GM12878 (cell line): ENCODE data around the gene GEMIN2. TPM values are rescaled to one million over a fixed set of nuclear protein-coding genes. Genes with fewer than 3 reads are reported as not detected.

Experiments used
- ATF2 ChIP-seq: IDR thresholded peaks from 2 replicates; pipeline ENCODE4 v1.6.1; 2012; ENCODE audit warnings: low read length, inconsistent platforms
- CEBPZ ChIP-seq: fragments of 150-350 bp; IDR thresholded peaks from 2 replicates; pipeline ENCODE4 v1.6.1; 2016; ENCODE audit warnings: low read depth, low read length
- EED ChIP-seq: sonication (generic); IDR thresholded peaks from 2 replicates; pipeline ENCODE4 v1.6.1; 2016; ENCODE audit warnings: antibody characterized with exemption, low read depth
- EGR1 ChIP-seq, 2 experiments: IDR thresholded peaks; 1 replicate in 1 of 2; 2 replicates in 1 of 2; pipeline ENCODE4 v1.6.1; 2011 to 2012; ENCODE audit warnings: low read depth in 2 of 2, low read length in 2 of 2, borderline replicate concordance in 1 of 2, mild to moderate bottlenecking in 1 of 2, moderate library complexity in 1 of 2
- FOXM1 ChIP-seq: IDR thresholded peaks from 2 replicates; pipeline ENCODE4 v1.6.1; 2012; ENCODE audit warnings: low read depth, mild to moderate bottlenecking, inconsistent platforms, low read length, moderate library complexity
- GABPA ChIP-seq: IDR thresholded peaks from 2 replicates; pipeline ENCODE4 v1.6.1; 2014; ENCODE audit warnings: antibody characterized with exemption, low read depth, mild to moderate bottlenecking, inconsistent platforms
- KLF5 ChIP-seq: fragments of 450-650 bp; IDR thresholded peaks from 2 replicates; pipeline ENCODE4 v1.6.1; 2014; ENCODE audit warnings: mild to moderate bottlenecking; ENCODE audit not compliant: partially characterized antibody
- MYB ChIP-seq: fragments of 150-350 bp; IDR thresholded peaks from 2 replicates; pipeline ENCODE4 v1.6.1; 2014; ENCODE audit warnings: mild to moderate bottlenecking, low read depth, low read length, borderline replicate concordance
- NFYB ChIP-seq: IDR thresholded peaks from 2 replicates; pipeline ENCODE4 v1.6.1; 2011; ENCODE audit warnings: low read depth, mild to moderate bottlenecking, low read length, improper control_type of control experiment, moderate library complexity; ENCODE audit not compliant: insufficient read depth
- PAX5 ChIP-seq: IDR thresholded peaks from 2 replicates; pipeline ENCODE4 v1.6.1; 2011; ENCODE audit warnings: low read depth, low read length, borderline replicate concordance
- RB1 ChIP-seq: fragments of 450-650 bp; formaldehyde crosslinking; IDR thresholded peaks from 2 replicates; pipeline ENCODE4 v1.6.1; 2017; ENCODE audit warnings: mild to moderate bottlenecking, borderline replicate concordance
- RUNX3 ChIP-seq: IDR thresholded peaks from 2 replicates; pipeline ENCODE4 v1.6.1; 2012; ENCODE audit warnings: low read length, inconsistent platforms
- SMAD5 ChIP-seq: IDR thresholded peaks from 2 replicates; pipeline ENCODE4 v1.6.1; 2016; ENCODE audit warnings: antibody characterized with exemption, low read depth
- STAT1 ChIP-seq: fragments of 450-650 bp; conservative IDR thresholded peaks from 2 replicates; pipeline ENCODE4 v1.6.1; 2014; ENCODE audit warnings: antibody characterized with exemption, mild to moderate bottlenecking
- TBL1XR1 ChIP-seq: IDR thresholded peaks from 2 replicates; pipeline ENCODE4 v1.6.1; 2012; ENCODE audit warnings: low read depth, low read length, improper control_type of control experiment
- polyA plus RNA-seq, 11 experiments: library from polyadenylated mRNA; depleted of rRNA in 4 of 11; unstranded in 6 of 11; stranded (reverse) in 5 of 11; fragments of >200 nt; fragmentation: Nextera tagmentation in 4 of 11; fragmentation: Illumina TruSeq in 1 of 11; extraction: Ambion mirVana in 4 of 11; extraction: Trizol in 1 of 11; gene quantifications; 1 replicate in 1 of 11; 2 replicates in 10 of 11; pipeline versions ENCODE4 v1.2.1 to v1.2.3, GENCODE V29; 2011 to 2016; ENCODE audit warnings: inconsistent platforms in 2 of 11, missing spikeins in 2 of 11, low read depth in 1 of 11
- total RNA-seq, 4 experiments: library from RNA; depleted of rRNA in 3 of 4; stranded (reverse); fragments of >200 nt in 3 of 4; fragmentation: Illumina TruSeq in 1 of 4; extraction: Trizol in 1 of 4; gene quantifications; 2 replicates each; pipeline versions ENCODE4 v1.2.1 to v1.2.3, GENCODE V29; 2013 to 2021
- TF ChIP-seq, protein P1 (sequence below): fragments of 450-650 bp; formaldehyde crosslinking; IDR thresholded peaks from 2 replicates; pipeline ENCODE4 v1.5.0; 2022; ENCODE audit warnings: mild to moderate bottlenecking, missing genetic modification characterization
- TF ChIP-seq, protein P2 (sequence below): IDR thresholded peaks from 2 replicates; pipeline ENCODE4 v1.6.1; 2011; ENCODE audit warnings: mild to moderate bottlenecking, low read depth, low read length, moderate library complexity; ENCODE audit not compliant: insufficient replicate concordance

Gene GEMIN2
- total and polyA plus RNA-seq, 10 of the 15 experiments (the other 5 are each of a cell fraction or from before 2014, with no cell fraction given): 25.9 to 69.3 (median 46.1) TPM

- TF ChIP-seq SMAD5 (peak; percentile 95), GABPA (peak; percentile 87), MYB (no peak), STAT1 (no peak; the same call in 1 of the 2 replicates), ATF2 (peak; percentile 91), NFYB (peak; percentile 95), RB1 (peak; percentile 34; the same call in 1 of the 2 replicates), CEBPZ (no peak), KLF5 (peak; percentile 99), EED (no peak), PAX5 (peak; percentile 51; the same call in 1 of the 2 replicates), TBL1XR1 (0 out of 2 replicates have a peak, but pooled peaks have one; percentile 47), RUNX3 (peak; percentile 49), EGR1 (IDR thresholded peaks at IDR 0.05; ENCODE audit: borderline replicate concordance in 1 of 2, low read depth in 2 of 2, low read length in 2 of 2) (peak in 1 of 2 experiments; percentile 49; a peak in 1 of 3 replicates), FOXM1 (peak; percentile 84)
- TF ChIP-seq, protein P1, sequence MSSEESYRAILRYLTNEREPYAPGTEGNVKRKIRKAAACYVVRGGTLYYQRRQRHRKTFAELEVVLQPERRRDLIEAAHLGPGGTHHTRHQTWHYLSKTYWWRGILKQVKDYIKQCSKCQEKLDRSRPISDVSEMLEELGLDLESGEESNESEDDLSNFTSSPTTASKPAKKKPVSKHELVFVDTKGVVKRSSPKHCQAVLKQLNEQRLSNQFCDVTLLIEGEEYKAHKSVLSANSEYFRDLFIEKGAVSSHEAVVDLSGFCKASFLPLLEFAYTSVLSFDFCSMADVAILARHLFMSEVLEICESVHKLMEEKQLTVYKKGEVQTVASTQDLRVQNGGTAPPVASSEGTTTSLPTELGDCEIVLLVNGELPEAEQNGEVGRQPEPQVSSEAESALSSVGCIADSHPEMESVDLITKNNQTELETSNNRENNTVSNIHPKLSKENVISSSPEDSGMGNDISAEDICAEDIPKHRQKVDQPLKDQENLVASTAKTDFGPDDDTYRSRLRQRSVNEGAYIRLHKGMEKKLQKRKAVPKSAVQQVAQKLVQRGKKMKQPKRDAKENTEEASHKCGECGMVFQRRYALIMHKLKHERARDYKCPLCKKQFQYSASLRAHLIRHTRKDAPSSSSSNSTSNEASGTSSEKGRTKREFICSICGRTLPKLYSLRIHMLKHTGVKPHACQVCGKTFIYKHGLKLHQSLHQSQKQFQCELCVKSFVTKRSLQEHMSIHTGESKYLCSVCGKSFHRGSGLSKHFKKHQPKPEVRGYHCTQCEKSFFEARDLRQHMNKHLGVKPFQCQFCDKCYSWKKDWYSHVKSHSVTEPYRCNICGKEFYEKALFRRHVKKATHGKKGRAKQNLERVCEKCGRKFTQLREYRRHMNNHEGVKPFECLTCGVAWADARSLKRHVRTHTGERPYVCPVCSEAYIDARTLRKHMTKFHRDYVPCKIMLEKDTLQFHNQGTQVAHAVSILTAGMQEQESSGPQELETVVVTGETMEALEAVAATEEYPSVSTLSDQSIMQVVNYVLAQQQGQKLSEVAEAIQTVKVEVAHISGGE (CRISPR knock-in tag): no peak
- TF ChIP-seq, protein P2, sequence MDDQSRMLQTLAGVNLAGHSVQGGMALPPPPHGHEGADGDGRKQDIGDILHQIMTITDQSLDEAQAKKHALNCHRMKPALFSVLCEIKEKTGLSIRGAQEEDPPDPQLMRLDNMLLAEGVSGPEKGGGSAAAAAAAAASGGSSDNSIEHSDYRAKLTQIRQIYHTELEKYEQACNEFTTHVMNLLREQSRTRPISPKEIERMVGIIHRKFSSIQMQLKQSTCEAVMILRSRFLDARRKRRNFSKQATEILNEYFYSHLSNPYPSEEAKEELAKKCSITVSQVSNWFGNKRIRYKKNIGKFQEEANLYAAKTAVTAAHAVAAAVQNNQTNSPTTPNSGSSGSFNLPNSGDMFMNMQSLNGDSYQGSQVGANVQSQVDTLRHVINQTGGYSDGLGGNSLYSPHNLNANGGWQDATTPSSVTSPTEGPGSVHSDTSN: peak; percentile 97
Measured at GRCh38 chr14:39174560-39175444, 60.7 kb downstream of the GEMIN2 start, which contains the start of gene PNN (continued).
